ENCODE data around the gene ANKH.

Gene ANKH

GRCh38 chr5:14678773-14679334 is 192.7 kb downstream of the ANKH start:
- no peak for DNase-seq

DNA sequence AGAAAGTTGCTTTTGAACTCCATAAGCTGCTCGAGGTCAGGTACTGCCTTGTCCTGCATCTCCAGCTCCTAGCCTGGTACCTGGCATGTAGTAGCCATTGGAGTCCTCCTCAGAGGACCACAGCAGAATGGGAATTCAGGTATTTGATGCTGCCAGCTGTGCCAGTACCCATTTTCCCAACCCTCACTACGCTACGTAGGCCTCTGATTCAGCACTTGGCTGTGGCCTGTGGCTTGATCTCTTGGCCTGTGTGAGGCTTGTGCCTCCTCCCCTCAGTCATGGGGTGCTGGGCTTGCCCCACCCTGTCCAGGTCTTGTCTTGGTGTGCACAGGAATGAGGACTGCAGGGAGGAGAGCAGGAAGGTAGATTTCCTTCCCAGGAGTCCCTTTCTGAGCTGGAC is 195.3 kb downstream of the ANKH start:
- peak; percentile 63 for DNase-seq

GRCh38 chr5:14675865-14676300 is 195.7 kb downstream of the ANKH start:
- DNase-seq, result peak; percentile 76

DNA sequence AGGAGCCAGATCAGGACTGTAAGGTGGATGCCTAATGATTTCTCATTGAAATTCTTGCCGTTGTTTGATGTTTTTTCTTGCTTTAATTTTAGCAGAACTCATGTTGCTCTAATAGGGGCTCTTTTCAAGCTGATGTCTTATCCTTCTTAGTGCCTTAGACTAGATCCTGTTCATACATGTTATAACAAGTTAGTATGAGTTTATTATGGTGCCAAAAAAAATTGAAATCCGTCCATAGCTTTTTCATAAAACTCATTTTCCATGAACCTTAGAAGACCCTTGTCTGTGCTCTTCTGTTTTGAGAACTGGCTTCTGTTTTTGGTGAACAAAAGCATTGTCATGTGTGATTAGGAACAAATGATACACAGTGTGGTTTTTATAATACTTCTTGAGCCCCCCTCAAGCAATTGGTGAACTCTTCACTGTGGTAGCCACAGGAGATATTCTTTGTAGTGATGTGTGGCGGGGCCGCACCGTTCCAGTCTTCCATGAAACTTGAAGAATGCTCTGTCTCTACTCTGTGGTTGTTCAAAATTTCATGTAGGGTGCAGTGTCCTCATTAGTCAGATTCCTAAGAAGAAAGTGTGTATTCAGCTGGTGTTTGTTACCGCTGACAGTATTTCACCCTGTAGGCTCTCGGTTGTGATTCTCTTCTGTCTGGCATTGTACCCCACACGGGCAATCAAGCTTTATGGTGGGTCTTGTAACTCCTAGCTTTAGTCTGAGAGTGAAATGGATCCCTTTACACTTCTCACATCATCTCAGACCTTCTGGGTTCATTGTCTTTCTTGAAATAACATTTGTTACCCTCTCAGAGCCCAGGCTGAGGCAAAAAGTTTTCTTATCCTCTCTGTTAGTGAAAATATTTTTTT is 196.4 kb downstream of the ANKH start:
- DNase-seq, result no peak

DNA sequence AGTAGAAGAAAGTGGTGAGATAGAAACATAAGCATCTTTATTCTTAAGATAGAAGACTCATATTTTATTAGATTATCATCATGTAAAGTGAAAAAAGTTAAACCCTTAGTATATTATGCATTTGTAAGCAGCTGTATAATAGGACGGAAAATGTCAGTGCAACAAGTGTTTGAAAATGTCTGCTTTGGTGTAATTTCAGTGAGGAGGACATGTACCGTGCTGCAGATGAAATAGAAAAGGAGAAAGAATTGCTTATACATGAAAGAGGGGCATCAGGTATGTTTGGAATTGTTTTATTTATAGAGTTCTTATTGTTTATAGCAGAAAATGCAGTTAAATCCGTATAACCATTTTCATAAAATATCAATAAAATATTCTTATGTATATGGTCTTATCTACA is 198.1 kb downstream of the ANKH start:
- no peak for DNase-seq

GRCh38 chr5:14672484-14673394 is 198.8 kb downstream of the ANKH start:
- DNase-seq, result no peak

DNA sequence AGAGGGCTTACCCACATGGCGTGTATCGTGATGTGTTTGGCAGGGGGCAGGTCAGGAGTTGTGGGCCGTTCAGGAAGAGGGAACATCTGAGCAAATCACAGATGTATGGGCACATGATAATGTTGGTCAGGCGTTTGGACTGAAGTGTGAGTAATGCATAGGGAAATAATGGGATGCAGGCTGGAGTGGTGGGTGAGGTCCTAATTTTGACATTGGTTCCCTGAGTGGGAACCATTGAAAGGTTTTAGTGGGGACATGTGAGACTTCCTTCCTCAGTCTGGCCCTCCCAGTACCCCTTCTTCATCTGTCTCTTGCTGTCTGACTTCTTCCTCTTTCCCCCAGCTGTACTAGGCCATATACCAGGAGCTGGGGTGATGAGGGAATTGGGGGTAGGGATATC is 199.5 kb downstream of the ANKH start:
- no peak for DNase-seq

- DNase-seq, result no peak
Observed at GRCh38 chr5:14671414-14671813, 200.2 kb downstream of the ANKH start.

DNA sequence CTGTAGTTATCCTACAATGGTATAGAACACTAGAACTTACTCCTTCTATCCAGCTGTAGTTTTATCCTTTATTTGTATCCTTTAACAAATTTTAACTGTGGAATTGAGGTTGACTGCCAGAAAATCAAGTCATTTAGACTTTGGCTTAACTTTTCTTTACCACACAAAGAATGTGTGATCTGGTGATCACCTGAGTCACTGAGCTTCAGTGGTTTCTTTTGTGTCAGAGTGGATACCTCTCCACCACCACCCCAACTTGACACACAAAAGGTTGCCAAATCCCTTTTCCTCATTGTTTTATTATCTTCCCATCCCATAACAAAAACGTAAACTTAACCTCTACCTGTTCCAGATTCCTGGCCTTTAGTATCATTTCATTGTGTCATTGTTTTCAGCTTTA is 201.6 kb downstream of the ANKH start:
- DNase-seq, result no peak

DNA sequence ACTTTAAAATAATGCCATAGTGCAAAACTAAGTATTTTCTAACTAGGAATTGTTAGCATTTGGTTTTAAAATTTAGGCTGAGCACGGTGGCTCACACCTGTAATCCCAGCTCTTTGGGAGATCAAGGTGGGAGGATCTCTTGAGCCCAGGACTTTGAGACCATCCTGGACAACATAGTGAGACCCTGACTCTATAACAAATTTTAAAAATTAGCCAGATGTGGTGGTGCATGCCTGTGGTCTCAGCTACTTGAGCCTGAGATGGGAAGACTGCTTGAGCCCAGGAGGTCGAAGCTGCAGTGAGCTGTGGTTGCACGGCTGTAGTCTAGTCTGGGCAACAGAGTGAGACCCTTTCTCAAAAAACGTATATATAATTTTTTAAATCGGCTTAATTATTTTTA is 202.2 kb downstream of the ANKH start:
- no peak for DNase-seq

- no peak for DNase-seq
Observed at GRCh38 chr5:14668181-14668591, 203.4 kb downstream of the ANKH start.

DNA sequence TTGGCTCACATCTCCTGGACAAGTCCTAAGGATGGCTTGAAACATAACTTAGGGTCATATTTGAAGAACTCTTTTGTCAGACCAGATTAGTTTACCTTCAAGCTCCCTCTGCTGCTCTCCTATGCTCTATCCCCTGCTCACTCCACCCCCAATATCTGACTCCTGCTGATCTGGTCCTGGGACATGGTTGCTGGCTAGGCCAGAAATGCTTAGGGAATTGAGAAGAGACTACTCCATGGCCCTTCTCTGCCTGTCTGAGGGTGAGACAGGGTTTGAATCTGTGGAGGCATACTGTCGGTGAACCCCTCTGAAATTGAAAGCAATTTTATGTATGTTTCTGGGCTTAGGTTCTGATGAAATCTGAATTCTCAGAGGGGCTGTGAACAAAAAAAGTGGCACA is 203.8 kb downstream of the ANKH start:
- no peak for DNase-seq

GRCh38 chr5:14667290-14667689 is 204.3 kb downstream of the ANKH start:
- no peak for DNase-seq

- DNase-seq, result no peak
Observed at GRCh38 chr5:14666357-14666756, 205.2 kb downstream of the ANKH start.

DNA sequence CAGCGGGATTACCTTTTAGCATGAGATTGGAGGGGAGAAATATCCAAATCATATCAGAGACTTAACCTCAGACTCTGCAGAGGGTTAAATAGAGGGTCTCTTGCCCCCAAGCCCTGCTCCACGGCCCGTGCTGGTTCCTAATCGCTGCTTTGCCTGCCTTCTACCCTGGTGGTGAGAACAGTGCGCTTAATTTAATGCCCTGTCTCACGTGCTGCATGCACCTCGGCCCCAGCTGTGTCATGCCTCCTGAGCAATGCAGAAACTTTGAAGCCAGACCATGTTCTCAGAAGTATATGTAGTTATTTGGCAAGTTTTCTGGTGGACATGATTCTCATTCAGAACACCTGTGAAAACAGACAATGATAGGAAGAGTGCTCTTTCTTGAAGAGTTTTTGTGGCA is 205.6 kb downstream of the ANKH start:
- no peak for DNase-seq

DNA sequence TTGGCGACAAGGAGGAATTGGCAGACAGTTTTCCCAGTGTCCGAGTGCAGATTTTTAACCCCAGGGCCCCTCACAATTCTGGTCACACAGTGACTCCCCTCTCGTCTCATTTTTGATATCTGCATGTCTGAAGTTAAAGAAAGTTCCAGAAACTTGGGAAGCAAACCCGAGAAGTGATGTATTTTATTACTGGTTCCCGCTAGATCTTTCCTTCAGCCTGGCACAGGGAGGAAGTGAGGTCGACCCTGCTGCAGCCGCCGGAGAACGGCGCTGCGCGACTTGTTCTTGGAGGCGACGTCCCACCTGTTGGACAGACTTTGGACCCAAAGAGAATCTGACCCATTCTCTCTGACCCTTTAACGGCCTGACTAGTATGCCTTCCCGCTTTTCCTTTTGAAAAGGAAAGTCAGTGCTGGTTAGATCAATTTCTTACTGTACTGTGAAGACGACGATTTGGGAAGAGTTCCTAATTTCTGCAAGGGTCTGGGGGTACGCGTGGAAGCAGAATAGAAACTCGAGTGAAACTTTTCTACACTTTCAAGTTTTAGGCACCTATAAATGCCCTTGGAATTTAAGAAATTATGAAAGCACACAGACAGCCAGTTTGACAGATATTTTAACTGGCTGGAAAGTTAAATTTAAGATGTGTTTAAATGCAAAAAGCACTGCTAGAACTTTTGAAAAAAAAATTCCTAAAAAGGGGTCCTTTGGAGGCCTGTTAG is 206.3 kb downstream of the ANKH start:
- no peak for DNase-seq

DNA sequence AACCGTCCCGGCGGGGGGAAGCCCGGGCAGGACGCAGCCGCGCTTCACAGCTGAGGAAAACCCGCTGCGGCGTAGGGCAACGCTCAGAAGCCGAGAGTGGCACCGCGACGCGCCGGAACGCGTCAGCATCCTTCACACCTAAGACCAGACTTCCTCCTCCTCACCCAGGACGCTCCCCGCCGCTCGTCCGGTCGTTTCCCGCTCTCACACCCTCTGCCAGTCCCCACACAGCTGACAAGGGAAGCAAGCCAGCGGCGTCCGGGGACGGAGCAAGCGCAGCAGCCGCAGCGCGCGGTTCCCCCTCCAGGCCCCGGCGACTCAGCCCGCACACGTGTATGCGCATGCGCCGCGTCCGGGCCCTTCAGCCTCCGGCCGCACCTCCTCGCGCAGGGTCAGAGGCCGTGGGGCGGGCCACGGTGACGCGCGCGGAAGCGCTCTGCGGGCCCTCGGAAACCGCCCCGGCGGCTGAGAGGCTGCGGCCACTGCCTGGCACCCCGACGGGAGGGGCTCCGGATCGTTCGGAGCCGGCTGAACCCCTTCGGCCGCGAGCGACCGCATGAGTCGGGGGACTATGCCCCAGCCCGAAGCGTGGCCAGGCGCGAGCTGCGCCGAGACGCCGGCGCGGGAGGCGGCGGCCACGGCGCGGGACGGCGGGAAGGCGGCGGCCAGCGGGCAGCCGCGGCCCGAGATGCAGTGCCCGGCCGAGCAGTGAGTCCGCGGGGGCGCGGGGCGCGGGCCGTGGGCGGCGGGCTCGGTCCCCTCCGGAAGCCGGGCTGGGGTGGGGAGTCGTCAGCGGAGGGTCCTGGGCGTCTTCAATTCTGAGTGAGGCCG is 207.1 kb downstream of the ANKH start, which contains the start of gene OTULIN:
OTULIN (plus strand) TSS at position 449 of the 831 bp plus-strand sequence; CDS start at position 557, 108 bp downstream.
- peak; percentile 92 for DNase-seq

GRCh38 chr5:14663734-14664269 is 207.8 kb downstream of the ANKH start:
- DNase-seq, result no peak

GRCh38 chr5:14662721-14663260 is 208.8 kb downstream of the ANKH start:
- no peak for DNase-seq

- DNase-seq, result no peak
Observed at GRCh38 chr5:14660833-14661232, 210.7 kb downstream of the ANKH start.
